Measurements from ENCODE around the gene AMDHD2. TPM values are rescaled to one million over a fixed set of nuclear protein-coding genes. Genes with fewer than 3 reads are reported as not detected.
"Not testable (repeated sequence)": the region's sequence is repeated elsewhere in the genome, so short reads cannot be mapped to it uniquely, and the experiment has no call there.

Gene AMDHD2
- polyA plus RNA-seq (ENCODE audit: insufficient read length in 10 of 10): 10 to 100 TPM in 6 of 10 donors, 1 to 10 TPM in 4; 6.5 to 16.4 (median 11.0) TPM
- long read RNA-seq, donor 1, partial matches to known transcripts: 0 of 2 reads
- long read RNA-seq, donor 1, other reads (novel, unspliced or antisense): 0 of 2 reads
- long read RNA-seq, donor 2: 0 reads
- long read RNA-seq, donor 3: 0 reads
- long read RNA-seq, donor 4, partial matches to known transcripts: 0 of 1 reads
- long read RNA-seq, donor 4, other reads (novel, unspliced or antisense): 0 of 1 reads
- long read RNA-seq, donor 5, partial matches to known transcripts: 0 of 5 reads
- long read RNA-seq, donor 5, other reads (novel, unspliced or antisense): 0 of 5 reads
- long read RNA-seq, donor 6, partial matches to known transcripts: 0 of 1 reads
- long read RNA-seq, donor 6, other reads (novel, unspliced or antisense): 0 of 1 reads
- long read RNA-seq, donor 7, partial matches to known transcripts: 0 of 2 reads
- long read RNA-seq, donor 7, other reads (novel, unspliced or antisense): 0 of 2 reads
- long read RNA-seq, donor 8: 0 reads
- long read RNA-seq, donor 9: 0 reads

GRCh38 chr16:2520097-2520783, at the start of gene AMDHD2:
Gene AMDHD2, plus strand, starts transcription at chr16:2520371. Its CDS starts 88 bp downstream, at chr16:2520459.
- DNase-seq: peak; percentile 88 to 97 (median 93)

DNA sequence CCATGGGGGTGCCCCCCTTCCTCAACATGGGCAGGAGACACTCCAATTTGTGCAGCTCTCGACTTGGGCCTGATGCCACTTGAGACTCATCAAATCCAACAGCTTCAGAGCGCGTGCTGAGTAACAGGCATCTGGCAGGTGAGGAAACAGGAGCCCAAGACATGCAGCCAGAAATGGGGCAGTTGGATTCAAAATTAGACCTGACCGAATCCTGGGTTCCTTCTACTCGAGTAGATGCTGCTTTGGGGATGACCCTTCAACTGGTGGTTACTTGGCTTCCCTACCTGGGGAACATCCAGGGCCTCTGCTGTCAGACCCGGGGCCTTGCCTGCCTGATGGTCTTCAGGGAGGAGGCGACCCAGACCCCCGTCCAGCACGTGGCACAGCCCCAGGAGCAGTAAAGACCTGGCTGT, 49.6 kb upstream of the AMDHD2 start:
- DNase-seq: peak; percentile 22 to 70 (median 38)

GRCh38 chr16:2471016-2471652, 49.0 kb upstream of the AMDHD2 start, which contains the start of gene NTN3:
Gene NTN3, plus strand, starts transcription at chr16:2471297. Its CDS starts 405 bp downstream, at chr16:2471702.
- peak; percentile 35 to 85 (median 75) for DNase-seq

DNA sequence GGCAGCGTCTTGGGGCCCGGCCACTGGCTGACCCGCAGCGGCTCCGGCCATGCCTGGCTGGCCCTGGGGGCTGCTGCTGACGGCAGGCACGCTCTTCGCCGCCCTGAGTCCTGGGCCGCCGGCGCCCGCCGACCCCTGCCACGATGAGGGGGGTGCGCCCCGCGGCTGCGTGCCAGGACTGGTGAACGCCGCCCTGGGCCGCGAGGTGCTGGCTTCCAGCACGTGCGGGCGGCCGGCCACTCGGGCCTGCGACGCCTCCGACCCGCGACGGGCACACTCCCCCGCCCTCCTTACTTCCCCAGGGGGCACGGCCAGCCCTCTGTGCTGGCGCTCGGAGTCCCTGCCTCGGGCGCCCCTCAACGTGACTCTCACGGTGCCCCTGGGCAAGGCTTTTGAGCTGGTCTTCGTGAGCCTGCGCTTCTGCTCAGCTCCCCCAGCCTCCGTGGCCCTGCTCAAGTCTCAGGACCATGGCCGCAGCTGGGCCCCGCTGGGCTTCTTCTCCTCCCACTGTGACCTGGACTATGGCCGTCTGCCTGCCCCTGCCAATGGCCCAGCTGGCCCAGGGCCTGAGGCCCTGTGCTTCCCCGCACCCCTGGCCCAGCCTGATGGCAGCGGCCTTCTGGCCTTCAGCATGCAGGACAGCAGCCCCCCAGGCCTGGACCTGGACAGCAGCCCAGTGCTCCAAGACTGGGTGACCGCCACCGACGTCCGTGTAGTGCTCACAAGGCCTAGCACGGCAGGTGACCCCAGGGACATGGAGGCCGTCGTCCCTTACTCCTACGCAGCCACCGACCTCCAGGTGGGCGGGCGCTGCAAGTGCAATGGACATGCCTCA, 48.3 kb upstream of the AMDHD2 start:
- peak in 1 of 3 donors; percentile 47 for DNase-seq

DNA sequence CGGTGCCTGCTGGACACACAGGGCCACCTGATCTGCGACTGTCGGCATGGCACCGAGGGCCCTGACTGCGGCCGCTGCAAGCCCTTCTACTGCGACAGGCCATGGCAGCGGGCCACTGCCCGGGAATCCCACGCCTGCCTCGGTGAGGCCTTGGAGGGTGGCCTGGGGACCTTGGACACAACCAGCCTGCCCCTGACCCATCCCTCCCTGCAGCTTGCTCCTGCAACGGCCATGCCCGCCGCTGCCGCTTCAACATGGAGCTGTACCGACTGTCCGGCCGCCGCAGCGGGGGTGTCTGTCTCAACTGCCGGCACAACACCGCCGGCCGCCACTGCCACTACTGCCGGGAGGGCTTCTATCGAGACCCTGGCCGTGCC, 47.7 kb upstream of the AMDHD2 start:
- no peak for DNase-seq

DNA sequence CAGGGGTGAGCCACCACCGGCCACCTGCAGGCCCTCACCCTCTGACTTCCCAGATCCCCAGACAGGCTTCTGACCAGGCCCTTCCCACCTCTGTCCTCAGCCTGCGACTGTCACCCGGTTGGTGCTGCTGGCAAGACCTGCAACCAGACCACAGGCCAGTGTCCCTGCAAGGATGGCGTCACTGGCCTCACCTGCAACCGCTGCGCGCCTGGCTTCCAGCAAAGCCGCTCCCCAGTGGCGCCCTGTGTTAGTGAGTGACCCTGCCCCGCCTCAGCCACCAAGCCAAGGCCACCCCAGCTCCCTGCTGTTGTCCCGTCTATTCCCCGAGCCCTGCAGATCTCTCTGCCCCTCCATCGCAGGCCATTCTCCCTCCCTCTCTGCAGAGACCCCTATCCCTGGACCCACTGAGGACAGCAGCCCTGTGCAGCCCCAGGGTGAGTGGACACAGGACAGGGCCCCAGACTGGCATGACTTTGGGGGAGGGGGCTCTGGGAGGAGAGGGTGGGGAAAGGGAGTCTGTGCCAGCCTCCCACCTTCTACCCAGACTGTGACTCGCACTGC, 47.2 kb upstream of the AMDHD2 start:
- DNase-seq: no peak

DNA sequence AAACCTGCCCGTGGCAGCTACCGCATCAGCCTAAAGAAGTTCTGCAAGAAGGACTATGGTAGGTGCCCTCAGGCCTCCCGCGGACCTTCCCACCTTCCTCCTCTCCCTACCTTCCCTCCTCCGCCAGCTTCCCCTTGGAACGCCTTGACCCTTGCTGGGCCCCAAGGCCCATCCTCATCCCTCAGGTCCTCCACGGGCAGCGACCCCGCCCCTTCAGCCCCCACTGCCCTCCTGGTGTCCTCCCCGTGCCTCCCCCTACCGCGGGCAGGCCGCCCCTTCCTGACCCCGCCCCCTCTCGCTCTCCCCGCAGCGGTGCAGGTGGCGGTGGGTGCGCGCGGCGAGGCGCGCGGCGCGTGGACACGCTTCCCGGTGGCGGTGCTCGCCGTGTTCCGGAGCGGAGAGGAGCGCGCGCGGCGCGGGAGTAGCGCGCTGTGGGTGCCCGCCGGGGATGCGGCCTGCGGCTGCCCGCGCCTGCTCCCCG, 46.7 kb upstream of the AMDHD2 start:
- DNase-seq: no peak

DNA sequence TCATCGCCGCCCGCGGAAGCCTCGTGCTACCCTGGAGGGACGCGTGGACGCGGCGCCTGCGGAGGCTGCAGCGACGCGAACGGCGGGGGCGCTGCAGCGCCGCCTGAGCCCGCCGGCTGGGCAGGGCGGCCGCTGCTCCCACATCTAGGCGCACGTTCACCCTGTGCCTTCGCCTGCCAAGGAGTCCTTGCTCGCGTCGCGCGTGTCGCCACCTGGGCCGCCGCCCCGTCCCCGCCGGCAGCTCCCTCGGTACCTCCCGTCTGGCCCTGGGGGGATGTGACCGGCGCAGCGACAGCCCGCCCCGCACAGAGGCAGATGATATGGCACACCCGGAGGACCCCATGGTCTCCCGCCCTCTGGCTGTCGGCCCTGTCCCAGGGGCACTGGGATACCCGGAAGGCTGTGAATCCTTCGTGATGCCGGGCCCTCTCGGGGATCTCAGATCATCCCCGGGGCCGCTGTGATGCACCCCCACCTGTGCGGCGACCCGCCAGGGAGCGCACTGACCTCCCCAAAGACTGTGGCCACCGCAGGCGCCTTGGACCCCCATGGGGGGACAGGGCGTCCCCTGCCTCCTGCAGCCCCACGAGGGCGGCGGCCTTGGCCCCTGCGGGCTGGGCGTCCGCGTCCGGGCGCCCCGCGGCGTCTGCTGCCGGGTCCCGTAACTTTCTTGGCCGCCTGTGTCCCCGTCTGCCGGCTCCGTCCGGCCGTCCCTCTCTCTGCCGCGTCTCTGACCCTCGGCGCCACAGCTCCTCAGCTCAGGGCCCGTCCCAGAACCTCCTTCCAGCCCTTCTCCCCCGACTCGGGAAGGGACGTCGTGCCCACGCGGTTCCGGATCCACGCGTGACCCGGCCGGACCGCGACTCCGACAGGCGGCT, 45.9 kb upstream of the AMDHD2 start:
- peak in 2 of 3 donors; percentile 52 to 77 for DNase-seq

- peak; percentile 86 to 94 (median 92) for DNase-seq
These were observed 45.2 kb upstream of the AMDHD2 start, which contains the start of gene TBC1D24 for GRCh38 chr16:2474877-2475412. Gene TBC1D24, plus strand, starts transcription at chr16:2475127. Its CDS starts 21,022 bp downstream, at chr16:2496149.

GRCh38 chr16:2475413-2476344, 44.5 kb upstream of the AMDHD2 start:
- peak in 1 of 3 donors; percentile 56 for DNase-seq

DNA sequence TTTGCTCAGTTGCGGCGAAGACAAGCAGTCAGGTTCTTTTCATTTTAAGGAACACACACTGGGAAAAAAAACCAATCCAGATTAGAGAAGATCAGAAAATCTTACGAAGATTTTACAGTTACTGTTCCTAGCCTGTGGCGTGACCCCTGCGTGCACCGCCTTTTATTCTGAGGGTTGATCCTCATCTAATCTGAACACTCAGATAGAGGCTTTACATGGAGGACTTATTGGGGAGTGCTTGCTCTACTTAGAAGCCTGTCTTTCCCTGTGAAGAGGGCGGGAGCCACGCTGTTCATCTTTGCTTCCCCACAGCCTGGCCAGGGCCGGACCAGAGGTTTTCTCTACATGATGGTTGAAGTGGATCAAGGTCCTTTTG, 43.8 kb upstream of the AMDHD2 start:
- DNase-seq: no peak

- DNase-seq: no peak
These were observed 43.4 kb upstream of the AMDHD2 start for GRCh38 chr16:2476741-2477140.

DNA sequence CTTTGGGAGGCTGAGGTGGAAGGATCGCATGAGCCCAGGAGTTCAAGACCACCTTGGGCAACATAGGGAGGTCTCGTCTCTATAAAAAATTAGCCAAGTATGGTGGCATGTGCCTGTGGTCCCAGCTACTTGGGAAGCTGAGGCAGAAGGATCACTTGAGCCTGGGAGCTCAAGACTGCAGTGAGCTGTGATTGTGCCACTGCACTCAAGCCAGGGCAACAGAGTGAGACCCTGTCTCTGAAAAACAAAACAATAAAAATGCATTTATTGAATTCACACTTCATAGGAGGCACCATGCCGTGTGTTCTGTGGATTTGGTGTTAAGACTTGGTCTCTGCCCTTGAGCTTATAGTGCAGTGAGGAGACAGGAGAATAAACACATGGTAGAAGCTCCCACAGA, 42.8 kb upstream of the AMDHD2 start:
- DNase-seq: no peak

- DNase-seq: peak in 1 of 3 donors; percentile 21
These were observed 41.9 kb upstream of the AMDHD2 start for GRCh38 chr16:2478279-2478678.

GRCh38 chr16:2479996-2480395, 40.2 kb upstream of the AMDHD2 start:
- DNase-seq: not testable (repeated sequence)

DNA sequence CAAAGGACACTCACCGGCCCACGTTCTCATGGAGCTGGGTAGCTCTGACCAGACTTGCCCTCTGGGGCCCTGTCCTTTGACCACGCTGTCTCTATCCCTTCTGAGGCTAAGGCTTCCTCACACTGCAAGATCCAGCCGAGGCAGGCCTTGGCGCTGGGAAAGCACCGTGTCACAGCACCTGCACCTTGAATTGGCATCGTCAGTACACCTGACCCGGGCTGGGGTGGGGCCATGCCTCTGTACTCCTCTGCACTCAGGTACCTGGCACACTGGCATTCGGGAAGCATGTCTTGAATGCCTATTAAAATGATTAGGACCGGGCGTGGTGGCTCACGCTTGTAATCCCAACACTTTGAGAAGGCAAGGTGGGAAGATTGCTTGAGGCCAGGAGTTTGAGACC, 39.2 kb upstream of the AMDHD2 start:
- DNase-seq: no peak

DNA sequence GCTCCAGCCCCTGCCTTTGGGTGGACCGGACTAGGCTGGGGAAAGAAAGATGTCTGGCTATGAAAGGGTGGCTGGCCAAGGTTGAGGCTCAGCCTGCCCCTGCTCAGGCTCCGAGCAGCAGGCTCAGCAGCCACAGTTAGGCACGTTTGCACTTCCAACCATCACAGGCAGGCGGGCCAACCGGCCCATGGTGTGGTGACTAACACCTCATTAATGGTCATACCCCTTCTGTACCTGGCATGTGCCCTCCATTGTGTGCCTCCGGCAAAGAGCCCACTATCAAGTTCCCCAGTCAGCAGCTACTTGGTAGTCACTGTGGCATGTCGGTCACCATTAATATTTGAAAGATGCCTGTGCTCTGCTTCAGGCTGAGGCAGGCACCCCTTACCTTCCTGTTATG, 38.5 kb upstream of the AMDHD2 start:
- no peak for DNase-seq

GRCh38 chr16:2482249-2482648, 37.9 kb upstream of the AMDHD2 start:
- DNase-seq: peak in 1 of 3 donors; percentile 36

Measured in muscle of back (tissue), 13 donors.